ENCODE results near the gene CPEB4. TPM values are rescaled to one million over a fixed set of nuclear protein-coding genes. Genes with fewer than 3 reads are reported as not detected.

The CPEB4 gene
- total and polyA plus RNA-seq, 2 donors (not counting 3 experiments of a cell fraction or from before 2014, with no cell fraction given), result 11.3 to 16.4 TPM

DNA sequence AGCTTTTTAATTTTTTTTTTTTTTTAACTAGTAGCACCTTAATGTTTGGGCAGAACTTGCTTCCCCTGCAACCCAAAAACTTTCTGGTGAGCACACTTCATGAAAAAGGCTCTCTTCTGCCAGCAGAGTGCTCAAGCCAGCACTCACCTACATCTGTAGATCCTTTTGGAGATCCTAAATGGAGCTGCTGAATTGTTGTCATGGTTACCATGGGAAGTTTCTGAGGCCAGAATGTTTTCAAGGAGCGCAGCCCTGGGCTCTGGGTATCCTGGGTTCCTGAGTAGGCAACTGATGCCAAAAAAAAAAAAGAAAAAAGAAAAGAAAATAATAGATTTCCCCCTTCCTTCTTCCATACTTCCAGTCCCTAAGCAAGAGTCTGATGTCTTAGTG is 3.1 kb upstream of the CPEB4 start:
- no TSS peak for BruUV-seq (replicated peaks)
- Histone ChIP-seq H3K4me2 (ENCODE audit: insufficient read depth, low read length) (no peak overlapping the region), H3K27me3 (ENCODE audit: control insufficient read depth in 2 of 2, insufficient read depth in 2 of 2, low read length in 2 of 2) (no peaks in the 10 kb centered on the region), H3K9ac (replicated peaks; ENCODE audit: extremely low read depth, insufficient read depth, low read length) (no peak overlapping the region), H3K9me3 (replicated peaks; ENCODE audit: control insufficient read depth, insufficient read depth, low read length) (no peaks in the 10 kb centered on the region), H3K4me1 (ENCODE audit: control insufficient read depth, extremely low read depth, insufficient read depth, low read length) (peaks cover 21% of the 10 kb centered on the region), H3K36me3 (ENCODE audit: control insufficient read depth in 2 of 2, extremely low read depth in 1 of 2, insufficient read depth in 2 of 2, low read length in 2 of 2) (no peaks in the 10 kb centered on the region), H3K9me1 (replicated peaks; ENCODE audit: control insufficient read depth, extremely low read depth, insufficient read depth, low read length) (no peaks in the 10 kb centered on the region), H3K4me3 (replicated peaks in 1 of 3; ENCODE audit: insufficient read depth in 1 of 3, low read depth in 1 of 3, low read length in 3 of 3) (no peak overlapping the region), H4K20me1 (replicated peaks; ENCODE audit: control insufficient read depth, extremely low read depth, insufficient read depth, low read length) (no peaks in the 10 kb centered on the region), H3K79me2 (ENCODE audit: control insufficient read depth, insufficient read depth, low read length) (peaks cover 13% of the 10 kb centered on the region), H2AFZ (ENCODE audit: low read depth, low read length) (peak overlapping the region; percentile 55), H3K27ac (ENCODE audit: insufficient read depth, low read depth, low read length) (no peak overlapping the region)
- FAIRE-seq (no peak), DNase-seq (ENCODE audit: low read depth, low spot score) (no peak)
- ChIA-PET POLR2A (no interaction called here), CTCF (interaction anchor here (0.7 to 3.2 kb wide), 12 partner anchors 9 to 269 kb away, joined by 3 to 15 read pairs (median 6); partner anchors contain the start of gene BOD1)
- intact Hi-C loops (cut with micrococcal nuclease), result loop anchor here (1.0 kb wide), 1 partner anchor 266 kb away; no protein-coding TSS in a partner anchor
- no peak for TF ChIP-seq POLR2AphosphoS5 (IDR thresholded peaks at IDR 0.05; ENCODE audit: insufficient read depth, low read depth, low read length)
- TF ChIP-seq EZH2 (IDR thresholded peaks at IDR 0.05; ENCODE audit: borderline replicate concordance, low read depth, low read length, severe bottlenecking), result no peak
- no peak for TF ChIP-seq FOS (IDR thresholded peaks at IDR 0.05; ENCODE audit: borderline replicate concordance, insufficient read depth, low read length)
- TF ChIP-seq MYC (IDR thresholded peaks at IDR 0.05; ENCODE audit: low read depth, low read length), result no peak
- TF ChIP-seq CTCF (IDR thresholded peaks at IDR 0.05; ENCODE audit: extremely low read depth in 1 of 2, insufficient read depth in 1 of 2, low read depth in 1 of 2, low read length in 2 of 2), result no peak
- no peak for TF ChIP-seq GATA2 (IDR thresholded peaks at IDR 0.05; ENCODE audit: insufficient read depth, insufficient read length, low read depth, low read length)
- no peak for TF ChIP-seq POLR2A (IDR thresholded peaks at IDR 0.05; ENCODE audit: low read depth, low read length)
- no peak for TF ChIP-seq MAX (IDR thresholded peaks at IDR 0.05; ENCODE audit: insufficient read depth, insufficient read length)
- no peak for TF ChIP-seq JUN (IDR thresholded peaks at IDR 0.05; ENCODE audit: borderline replicate concordance, insufficient read depth, insufficient read length, low read depth)
- dilution Hi-C loops (cut with MboI; ENCODE audit: extremely low pct_ligation_motif_present, low sequenced_read_pairs), result no loop called here

All from endothelial cell of umbilical vein (primary cell).